ENCODE data around the gene RTN4RL1. TPM values are rescaled to one million over a fixed set of nuclear protein-coding genes. Genes with fewer than 3 reads are reported as not detected.

RTN4RL1 gene
- total and polyA plus RNA-seq, 12 donors: 0.81 to 6.3 (median 2.7) TPM

DNA sequence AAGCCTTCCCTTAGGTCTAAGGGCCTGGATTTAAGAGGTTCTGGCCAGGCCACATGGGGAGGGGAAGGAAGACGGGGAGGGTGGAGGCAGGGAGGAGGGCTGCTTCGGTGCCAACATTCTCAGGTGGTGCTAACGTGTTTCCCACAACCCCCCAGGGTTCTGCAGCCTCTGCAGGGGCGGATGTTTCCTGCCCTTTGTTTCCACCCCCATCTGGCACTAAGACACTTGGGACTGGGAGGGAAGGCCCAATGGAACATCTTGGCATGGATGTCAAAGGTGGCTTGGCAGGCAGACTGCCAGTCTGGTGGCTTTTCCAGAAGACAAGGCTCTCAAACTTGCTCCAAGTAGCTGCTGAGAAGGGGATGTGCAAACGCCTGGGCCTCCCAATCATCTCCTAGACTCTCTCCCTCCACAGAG lies 42.5 kb upstream of the RTN4RL1 start:
- DNase-seq (peak in 1 of 2 donors; percentile 55), ATAC-seq (peak in 5 of 8 donors; percentile 8 to 49 (median 15))
- H3K27ac ChIP-seq: peak overlapping the region; percentile 59 to 97 (median 89)
- peaks cover 42 to 98% (median 87%) of the 10 kb centered on the region in 9 donors for H3K4me1 ChIP-seq
- no peak overlapping the region for H3K4me3 ChIP-seq
- no peaks in the 10 kb centered on the region for H3K9me3 ChIP-seq
- intact Hi-C loops (cut with DNase I): loop anchor here in 2 of 10 donors (5.0 to 10.0 kb wide), 3 partner anchors 107 to 337 kb away; partner anchors contain the start of gene MNT (in 1 of the 2)
- peaks cover 0 to 79% (median 9%) of the 10 kb centered on the region in 9 donors for H3K36me3 ChIP-seq
- TF ChIP-seq, protein P1, sequence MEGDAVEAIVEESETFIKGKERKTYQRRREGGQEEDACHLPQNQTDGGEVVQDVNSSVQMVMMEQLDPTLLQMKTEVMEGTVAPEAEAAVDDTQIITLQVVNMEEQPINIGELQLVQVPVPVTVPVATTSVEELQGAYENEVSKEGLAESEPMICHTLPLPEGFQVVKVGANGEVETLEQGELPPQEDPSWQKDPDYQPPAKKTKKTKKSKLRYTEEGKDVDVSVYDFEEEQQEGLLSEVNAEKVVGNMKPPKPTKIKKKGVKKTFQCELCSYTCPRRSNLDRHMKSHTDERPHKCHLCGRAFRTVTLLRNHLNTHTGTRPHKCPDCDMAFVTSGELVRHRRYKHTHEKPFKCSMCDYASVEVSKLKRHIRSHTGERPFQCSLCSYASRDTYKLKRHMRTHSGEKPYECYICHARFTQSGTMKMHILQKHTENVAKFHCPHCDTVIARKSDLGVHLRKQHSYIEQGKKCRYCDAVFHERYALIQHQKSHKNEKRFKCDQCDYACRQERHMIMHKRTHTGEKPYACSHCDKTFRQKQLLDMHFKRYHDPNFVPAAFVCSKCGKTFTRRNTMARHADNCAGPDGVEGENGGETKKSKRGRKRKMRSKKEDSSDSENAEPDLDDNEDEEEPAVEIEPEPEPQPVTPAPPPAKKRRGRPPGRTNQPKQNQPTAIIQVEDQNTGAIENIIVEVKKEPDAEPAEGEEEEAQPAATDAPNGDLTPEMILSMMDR (IDR thresholded peaks at IDR 0.05): no peak
- H3K27me3 ChIP-seq: no peaks in the 10 kb centered on the region
- WGBS, 2 donors: 33 to 59% methylated on average over 5 of the region's 5 CpGs

DNA sequence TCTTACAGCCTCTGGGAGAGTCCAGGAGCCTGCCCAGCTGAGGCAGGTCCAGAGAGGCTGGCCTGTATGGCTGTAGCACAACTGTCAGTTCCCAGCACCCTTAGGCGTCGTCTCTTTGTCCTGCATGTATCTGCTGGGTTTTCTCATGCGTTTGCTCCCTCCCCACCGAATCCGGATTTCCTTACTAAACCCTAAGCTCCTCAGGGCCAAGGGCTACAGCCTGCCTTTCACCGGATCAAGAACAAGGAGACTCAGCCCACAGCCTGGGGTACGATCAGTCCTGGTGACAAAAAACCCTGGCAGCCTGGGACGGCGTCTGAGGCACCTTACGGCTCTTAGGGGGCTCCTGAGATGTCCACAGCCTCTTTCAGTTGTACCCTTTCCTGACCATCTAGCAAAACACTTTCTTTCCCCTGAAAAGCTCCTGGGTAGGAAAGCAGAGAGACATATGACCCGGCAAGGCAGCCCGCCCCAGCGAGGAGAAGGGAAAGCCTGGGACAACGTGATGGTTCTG lies 42.0 kb upstream of the RTN4RL1 start:
- DNase-seq: no peak
- no peaks in the 10 kb centered on the region for H3K9me3 ChIP-seq
- peaks cover 43 to 98% (median 87%) of the 10 kb centered on the region in 9 donors for H3K4me1 ChIP-seq
- peak overlapping the region; percentile 59 to 97 (median 89) for H3K27ac ChIP-seq
- ATAC-seq: peak in 2 of 8 donors; percentile 4
- H3K4me3 ChIP-seq: no peak overlapping the region
- peaks cover 0 to 79% (median 9%) of the 10 kb centered on the region in 9 donors for H3K36me3 ChIP-seq
- TF ChIP-seq, protein P1 (IDR thresholded peaks at IDR 0.05): no peak
- 45 to 55% methylated on average over 14 of the region's 14 CpGs for WGBS, 2 donors
- intact Hi-C loops (cut with DNase I): loop anchor here in 2 of 10 donors (5.0 to 10.0 kb wide), 3 partner anchors 108 to 338 kb away; partner anchors contain the start of gene MNT (in 1 of the 2)
- no peaks in the 10 kb centered on the region for H3K27me3 ChIP-seq

DNA sequence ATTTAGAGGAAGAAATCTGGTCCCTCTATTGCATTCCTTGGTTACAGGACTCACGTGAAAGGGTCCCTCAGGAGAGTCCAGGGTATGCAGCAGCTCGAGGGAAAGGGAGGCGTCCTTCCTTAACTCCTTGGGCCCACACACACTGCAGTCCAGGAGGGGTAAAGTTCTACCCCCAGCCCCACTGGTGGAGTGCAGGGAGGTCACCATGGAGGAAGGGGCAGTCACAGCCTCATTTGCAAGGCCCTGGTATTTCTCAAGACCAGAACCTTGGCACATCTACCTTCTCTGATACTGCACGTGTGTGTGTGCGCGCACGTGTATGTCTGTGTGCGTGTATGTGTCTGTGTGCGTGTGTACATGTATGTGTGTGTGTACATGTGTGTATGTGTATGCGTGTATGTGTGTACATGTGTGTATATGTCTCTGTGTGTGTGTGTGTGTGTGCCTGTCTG lies 40.8 kb upstream of the RTN4RL1 start:
- peak overlapping the region in 9 of 10 donors; percentile 85 to 97 (median 93) for H3K27ac ChIP-seq
- H3K9me3 ChIP-seq: no peaks in the 10 kb centered on the region
- H3K4me1 ChIP-seq: peaks cover 35 to 98% (median 87%) of the 10 kb centered on the region in 9 donors
- intact Hi-C loops (cut with DNase I): loop anchor here in 4 of 10 donors (1.0 to 10.0 kb wide), 5 partner anchors 40 to 339 kb away; partner anchors contain the start of gene MNT (in 1 of the 4)
- peaks cover 0 to 83% (median 9%) of the 10 kb centered on the region in 9 donors for H3K36me3 ChIP-seq
- no peak for DNase-seq
- 74 to 77% methylated on average over 10 of the region's 10 CpGs for WGBS, 2 donors
- no peak overlapping the region for H3K4me3 ChIP-seq
- no peaks in the 10 kb centered on the region for H3K27me3 ChIP-seq
- TF ChIP-seq, protein P1 (IDR thresholded peaks at IDR 0.05): no peak
- no peak for ATAC-seq

DNA sequence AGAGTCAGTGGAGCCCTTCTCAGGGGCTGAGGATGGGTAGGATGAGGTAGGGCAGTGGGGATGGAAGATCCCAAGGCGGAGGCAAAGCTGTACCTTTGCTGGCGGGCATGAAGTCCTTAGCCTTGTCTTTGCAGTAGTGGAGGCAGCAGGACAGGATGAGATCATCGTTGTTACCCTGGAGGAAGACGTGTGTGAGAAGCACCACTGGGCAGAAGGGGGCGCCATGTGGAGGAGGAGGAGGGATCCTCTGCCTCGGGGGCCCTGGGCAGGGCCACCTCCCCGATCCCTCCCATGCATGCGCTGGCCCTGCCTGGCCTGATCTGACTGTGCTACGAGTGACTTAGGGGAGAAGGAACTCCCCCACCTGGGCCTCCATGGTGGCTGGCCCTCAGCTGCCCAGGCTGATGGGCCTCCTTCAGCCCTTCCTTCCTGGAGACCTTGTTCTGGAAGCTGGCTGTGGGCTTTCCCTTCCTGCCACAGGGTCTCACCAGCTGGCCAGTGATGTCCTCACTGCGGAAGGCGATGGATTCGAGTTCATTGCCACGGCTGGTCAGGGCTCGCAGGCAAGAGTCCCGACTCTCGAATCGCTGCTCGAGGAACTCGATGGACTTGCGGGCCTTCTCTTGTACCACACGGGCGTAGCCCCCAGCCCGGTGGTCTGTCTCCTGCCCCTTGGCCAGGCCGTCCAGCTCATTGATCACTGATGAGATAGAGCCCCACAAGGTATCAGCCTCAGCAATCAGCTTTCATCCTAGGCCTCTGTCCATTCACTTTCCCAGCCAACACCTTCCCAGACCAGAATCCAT lies 40.0 kb upstream of the RTN4RL1 start:
- Histone ChIP-seq H3K4me1 (peaks cover 35 to 98% (median 87%) of the 10 kb centered on the region in 9 donors), H3K9me3 (no peaks in the 10 kb centered on the region), H3K27me3 (no peaks in the 10 kb centered on the region), H3K4me3 (no peak overlapping the region), H3K27ac (peak overlapping the region; percentile 54 to 97 (median 93)), H3K36me3 (peaks cover 0 to 85% (median 9%) of the 10 kb centered on the region in 9 donors)
- 78 to 80% methylated on average over 23 to 24 of the region's 24 CpGs for whole genome bisulfite sequencing, 2 donors
- ATAC-seq (peak in 6 of 8 donors; percentile 6 to 14 (median 8)), DNase-seq (peak in 1 of 2 donors; percentile 71)
- intact Hi-C loops (cut with DNase I): loop anchor here in 5 of 10 donors (1.0 to 10.0 kb wide), 6 partner anchors 41 to 340 kb away; partner anchors contain the start of gene MNT (in 1 of the 5)
- TF ChIP-seq, protein P1 (IDR thresholded peaks at IDR 0.05): peak in 6 of 9 donors; percentile 33 to 59 (median 48)
